VCaP (cell line): ENCODE results near the gene WFDC12.

ENCODE experiments used
- H3K27ac ChIP-seq: fragments of 450-650 bp; 2 replicates; pipeline ENCODE4 v1.5.1; 2017
- CTCF ChIP-seq: fragments of 450-650 bp; conservative IDR thresholded peaks from 2 replicates; pipeline ENCODE4 v1.5.1; 2017; ENCODE audit warnings: mild to moderate bottlenecking, moderate library complexity

Gene WFDC12

GRCh38 chr20:45105317-45105716 is 18.9 kb downstream of the WFDC12 start:
- no peak overlapping the region for H3K27ac ChIP-seq

GRCh38 chr20:45104786-45105185 is 19.5 kb downstream of the WFDC12 start:
- TF ChIP-seq CTCF = no peak
- no peak overlapping the region for H3K27ac ChIP-seq

More at GRCh38 chr20:45105317-45105716, 18.9 kb downstream of the WFDC12 start:
- TF ChIP-seq CTCF = no peak

GRCh38 chr20:45103072-45103471 is 21.2 kb downstream of the WFDC12 start:
- no peak overlapping the region for H3K27ac ChIP-seq
- TF ChIP-seq CTCF = no peak

- no peak overlapping the region for H3K27ac ChIP-seq
- TF ChIP-seq CTCF = no peak
Measured at GRCh38 chr20:45101333-45101850, 22.9 kb downstream of the WFDC12 start.

- TF ChIP-seq CTCF = no peak
- H3K27ac ChIP-seq = no peak within 1 kb of the TSS
Measured at GRCh38 chr20:45100563-45101245, 23.6 kb downstream of the WFDC12 start, which contains the start of gene KCNS1. Gene KCNS1 (minus strand): TSS chr20:45101127. CDS start chr20:45099236, 1,891 bp downstream.

- no peak for TF ChIP-seq CTCF
Measured at GRCh38 chr20:45098103-45098773, 26.0 kb downstream of the WFDC12 start.

GRCh38 chr20:45097485-45098102 is 26.7 kb downstream of the WFDC12 start:
- H3K27ac ChIP-seq = no peak overlapping the region
- no peak for TF ChIP-seq CTCF

More at GRCh38 chr20:45098103-45098773, 26.0 kb downstream of the WFDC12 start:
- H3K27ac ChIP-seq = no peak overlapping the region
